Stomach (tissue), 9 donors: ENCODE data around the gene MBD3L3. TPM values are rescaled to one million over a fixed set of nuclear protein-coding genes. Genes with fewer than 3 reads are reported as not detected.
"Not testable (repeated sequence)": the region's sequence is repeated elsewhere in the genome, so short reads cannot be mapped to it uniquely, and the experiment has no call there.

Experiments
- DNase-seq, 2 donors: peaks; one replicate each; pipeline versions ENCODE4 v3.0.0 to v3.0.0-alpha.2; 2013 to 2019
- H3K27ac ChIP-seq, 5 donors: fragments of 200-600 bp in 4 of 5; sonication (generic) in 4 of 5; one replicate each; pipeline ENCODE4 v1.5.1; 2013 to 2019; ENCODE audit warnings: mild to moderate bottlenecking in 1 of 5, moderate library complexity in 1 of 5
- H3K27me3 ChIP-seq, 3 donors: fragments of 200-600 bp; sonication (generic); one replicate each; pipeline ENCODE4 v1.5.1; 2017 to 2019; ENCODE audit warnings: mixed run types in 1 of 3
- H3K36me3 ChIP-seq, 4 donors: fragments of 200-600 bp; sonication (generic); 1 replicate in 3 of 4; 2 replicates in 1 of 4; pipeline ENCODE4 v1.5.1; 2016 to 2019
- H3K4me1 ChIP-seq, 4 donors: fragments of 200-600 bp; sonication (generic); one replicate each; pipeline ENCODE4 v1.5.1; 2016 to 2019
- H3K4me3 ChIP-seq, 4 donors: fragments of 200-600 bp; sonication (generic) in 3 of 4; one replicate each; pipeline ENCODE4 v1.5.1; 2016 to 2019; ENCODE audit warnings: mild to moderate bottlenecking in 1 of 4
- H3K9me3 ChIP-seq, 4 donors: fragments of 200-600 bp; sonication (generic); one replicate each; pipeline ENCODE4 v1.5.1; 2016 to 2019
- EP300 ChIP-seq: sonication (generic); formaldehyde crosslinking; IDR thresholded peaks from one replicate; pipeline ENCODE4 v1.6.1; 2017; ENCODE audit warnings: antibody characterized with exemption
- POLR2A ChIP-seq, 4 donors: fragments of 450-650 bp; IDR thresholded peaks; one replicate each; pipeline ENCODE4 v1.6.1; 2016; ENCODE audit warnings: antibody characterized with exemption in 4 of 4, control low read depth in 2 of 4, mild to moderate bottlenecking in 1 of 4, moderate library complexity in 1 of 4
- POLR2AphosphoS5 ChIP-seq, 3 donors: sonication (generic); formaldehyde crosslinking; IDR thresholded peaks; one replicate each; pipeline ENCODE4 v1.6.1; 2016; ENCODE audit warnings: antibody characterized with exemption in 3 of 3
- WGBS, 5 donors: extraction: QIAGEN DNeasy Blood & Tissue Kit in 3 of 5; methylation state at CpG; one replicate each; pipeline versions ENCODE4 v1.1.5 to v1.1.7; 2013 to 2018; 5-methylcytosine and 5-hydroxymethylcytosine counted together
- intact Hi-C: fragments of 100-400 bp; cut with DNase I; formaldehyde crosslinking; loops from one replicate; pipeline ENCODE4 v1.15.1; 2023; ENCODE audit warnings: low total_unique reads
- polyA plus RNA-seq, 3 donors: library from polyadenylated mRNA; stranded (reverse); fragments of 200-250 nt; gene quantifications; one replicate each; pipeline ENCODE4 v1.2.3, GENCODE V29; 2013
- total RNA-seq, 5 donors: library from RNA; depleted of rRNA; stranded (reverse); fragments of >200 nt; gene quantifications; one replicate each; pipeline versions ENCODE4 v1.1.0 to v1.2.3, GENCODE V29; 2014 to 2016
- TF ChIP-seq, protein P1 (sequence below), 7 experiments: fragments of 450-650 bp in 4 of 7; fragments of 200-600 bp in 3 of 7; sonication (generic) in 3 of 7; IDR thresholded peaks; one replicate each; pipeline ENCODE4 v1.5.1; 2016 to 2019; ENCODE audit warnings: antibody characterized with exemption in 7 of 7, control low read depth in 2 of 7, mild to moderate bottlenecking in 1 of 7
- donor health status: healthy with polysubstance abuse.
- donor health status: Bipolar disorder and iron deficiency.
- donor health status: healthy.

MBD3L3 gene
- total and polyA plus RNA-seq, 8 donors: not detected

DNA sequence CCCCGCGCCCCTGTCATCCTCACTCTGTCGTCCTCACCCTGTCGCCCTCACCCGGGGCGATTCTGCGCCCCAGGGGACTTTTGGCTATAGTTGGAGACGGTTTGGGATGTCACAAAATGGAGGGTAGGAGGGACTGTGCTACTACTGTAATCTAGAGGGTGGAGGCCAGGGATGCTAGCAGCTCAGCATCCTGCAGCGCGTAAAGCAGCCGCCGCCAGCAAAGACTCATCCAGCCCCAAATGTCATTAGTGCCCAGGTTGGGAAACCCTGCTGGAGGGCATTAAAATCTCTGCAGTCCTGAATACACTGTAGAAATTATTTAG lies 11.4 kb upstream of the MBD3L3 start:
- TF ChIP-seq, protein P1, sequence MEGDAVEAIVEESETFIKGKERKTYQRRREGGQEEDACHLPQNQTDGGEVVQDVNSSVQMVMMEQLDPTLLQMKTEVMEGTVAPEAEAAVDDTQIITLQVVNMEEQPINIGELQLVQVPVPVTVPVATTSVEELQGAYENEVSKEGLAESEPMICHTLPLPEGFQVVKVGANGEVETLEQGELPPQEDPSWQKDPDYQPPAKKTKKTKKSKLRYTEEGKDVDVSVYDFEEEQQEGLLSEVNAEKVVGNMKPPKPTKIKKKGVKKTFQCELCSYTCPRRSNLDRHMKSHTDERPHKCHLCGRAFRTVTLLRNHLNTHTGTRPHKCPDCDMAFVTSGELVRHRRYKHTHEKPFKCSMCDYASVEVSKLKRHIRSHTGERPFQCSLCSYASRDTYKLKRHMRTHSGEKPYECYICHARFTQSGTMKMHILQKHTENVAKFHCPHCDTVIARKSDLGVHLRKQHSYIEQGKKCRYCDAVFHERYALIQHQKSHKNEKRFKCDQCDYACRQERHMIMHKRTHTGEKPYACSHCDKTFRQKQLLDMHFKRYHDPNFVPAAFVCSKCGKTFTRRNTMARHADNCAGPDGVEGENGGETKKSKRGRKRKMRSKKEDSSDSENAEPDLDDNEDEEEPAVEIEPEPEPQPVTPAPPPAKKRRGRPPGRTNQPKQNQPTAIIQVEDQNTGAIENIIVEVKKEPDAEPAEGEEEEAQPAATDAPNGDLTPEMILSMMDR (IDR thresholded peaks at IDR 0.05): no peak
- TF ChIP-seq POLR2A (IDR thresholded peaks at IDR 0.05) (no peak), POLR2AphosphoS5 (IDR thresholded peaks at IDR 0.05) (no peak), EP300 (no peak)
- peak overlapping the region; percentile 76 to 98 (median 88) for H3K4me3 ChIP-seq
- H3K27ac ChIP-seq: peak overlapping the region; percentile 81 to 96 (median 91)
- WGBS, 5 donors: 0 to 7% (median 1%) methylated on average over 6 to 12 of the region's 12 CpGs
- H3K9me3 ChIP-seq: peaks cover 0 to 11% (median 2%) of the 10 kb centered on the region in 4 donors
- peaks cover 35 to 44% (median 43%) of the 10 kb centered on the region in 4 donors for H3K36me3 ChIP-seq
- no peak for DNase-seq
- no peaks in the 10 kb centered on the region for H3K27me3 ChIP-seq
- H3K4me1 ChIP-seq: peaks cover 9 to 16% (median 14%) of the 10 kb centered on the region in 4 donors
- intact Hi-C loops: no loop called here

DNA sequence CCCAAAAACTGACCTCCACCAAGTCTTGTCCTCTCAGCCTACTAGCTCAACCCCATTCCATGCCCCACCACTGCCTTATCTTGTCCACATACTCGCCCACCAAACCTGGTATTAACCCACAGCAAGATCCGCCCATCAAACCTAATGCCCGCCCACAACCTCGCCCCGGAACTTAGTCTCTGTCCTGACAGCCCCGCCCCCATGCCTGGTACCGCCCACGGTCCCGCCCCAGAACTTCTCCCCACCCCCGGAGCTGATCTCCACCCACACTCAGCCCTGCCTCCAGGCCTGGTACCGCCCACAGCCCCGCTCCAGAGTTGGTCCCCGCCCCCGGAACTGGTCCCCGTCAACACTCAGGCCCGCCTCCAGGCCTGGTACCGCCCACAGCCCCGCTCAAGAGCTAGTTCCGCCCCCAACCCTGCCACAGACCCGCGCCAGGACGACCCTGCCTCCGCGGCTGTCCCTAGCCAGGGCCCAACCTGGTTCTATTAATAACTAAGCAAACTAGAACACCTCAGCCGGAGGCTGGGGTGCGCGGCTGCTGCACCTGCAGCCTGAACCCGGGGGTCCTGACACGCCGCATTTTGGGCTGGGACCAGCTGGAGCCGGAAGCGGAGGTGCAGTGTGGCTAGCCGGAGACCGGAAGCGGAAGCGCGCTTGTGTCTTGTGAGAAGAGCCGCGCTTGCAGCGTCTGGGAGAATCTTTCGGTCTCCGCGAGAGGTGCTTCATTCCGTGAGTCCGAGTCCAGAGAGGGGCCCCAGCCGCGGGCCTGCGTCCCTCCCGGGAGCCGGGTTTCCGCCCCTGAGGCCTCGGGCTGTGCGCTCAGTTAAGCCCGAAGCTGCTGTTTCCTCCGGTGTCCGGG lies 10.8 kb upstream of the MBD3L3 start, which contains the start of gene ZNF557:
ZNF557 (plus strand) TSS at position 662 of the 862 bp plus-strand sequence. CDS start 5,372 bp downstream, outside the sequence.
- H3K9me3 ChIP-seq: peaks cover 0 to 5% (median 0%) of the 10 kb centered on the region in 4 donors
- H3K4me1 ChIP-seq: peaks cover 9 to 16% (median 14%) of the 10 kb centered on the region in 4 donors
- peak within 1 kb of the TSS; percentile 81 to 96 (median 91) for H3K27ac ChIP-seq
- peaks cover 29 to 38% (median 37%) of the 10 kb centered on the region in 4 donors for H3K36me3 ChIP-seq
- H3K27me3 ChIP-seq: no peaks in the 10 kb centered on the region
- TF ChIP-seq POLR2A (IDR thresholded peaks at IDR 0.05): no peak
- TF ChIP-seq POLR2AphosphoS5 (IDR thresholded peaks at IDR 0.05): peak in 2 of 3 donors; percentile 64 to 78
- intact Hi-C loops: no loop called here
- WGBS, 5 donors: 0 to 2% (median 1%) methylated on average over 42 to 56 of the region's 56 CpGs
- DNase-seq: peak; percentile 99 to 100
- H3K4me3 ChIP-seq: peak within 1 kb of the TSS; percentile 76 to 98 (median 88)

DNA sequence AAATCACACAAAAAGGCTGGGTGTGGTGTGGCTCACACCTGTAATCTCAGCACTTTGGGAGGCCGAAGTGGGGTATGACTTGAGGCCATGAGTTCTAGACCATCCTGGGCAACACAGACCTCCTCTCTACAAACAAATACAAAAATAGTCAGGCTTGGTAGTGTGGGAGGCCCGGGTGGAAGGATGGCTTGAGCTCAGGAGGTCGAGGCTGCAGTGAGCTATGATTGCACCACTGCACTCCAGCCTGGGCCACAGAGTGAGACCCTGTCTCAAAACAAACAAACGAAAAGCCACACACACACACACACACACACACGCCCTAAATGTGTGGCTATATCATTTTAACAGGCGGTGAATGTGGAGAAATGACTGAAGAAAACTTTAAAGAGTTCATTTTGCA lies 10.1 kb upstream of the MBD3L3 start:
- H3K36me3 ChIP-seq: peaks cover 22 to 31% (median 30%) of the 10 kb centered on the region in 4 donors
- intact Hi-C loops: no loop called here
- H3K27me3 ChIP-seq: no peaks in the 10 kb centered on the region
- peak overlapping the region in 4 of 5 donors; percentile 18 to 93 (median 88) for H3K27ac ChIP-seq
- peaks cover 9 to 16% (median 14%) of the 10 kb centered on the region in 4 donors for H3K4me1 ChIP-seq
- H3K4me3 ChIP-seq: peak overlapping the region; percentile 76 to 98 (median 88)
- peaks cover 0 to 4% (median 0%) of the 10 kb centered on the region in 4 donors for H3K9me3 ChIP-seq
- WGBS, 5 donors: 72 to 81% (median 80%) methylated on average over 6 of the region's 6 CpGs
- no peak for TF ChIP-seq POLR2AphosphoS5 (IDR thresholded peaks at IDR 0.05)
- no peak for TF ChIP-seq EP300
- no peak for TF ChIP-seq POLR2A (IDR thresholded peaks at IDR 0.05)
- TF ChIP-seq, protein P1 (IDR thresholded peaks at IDR 0.05): no peak
- no peak for DNase-seq

DNA sequence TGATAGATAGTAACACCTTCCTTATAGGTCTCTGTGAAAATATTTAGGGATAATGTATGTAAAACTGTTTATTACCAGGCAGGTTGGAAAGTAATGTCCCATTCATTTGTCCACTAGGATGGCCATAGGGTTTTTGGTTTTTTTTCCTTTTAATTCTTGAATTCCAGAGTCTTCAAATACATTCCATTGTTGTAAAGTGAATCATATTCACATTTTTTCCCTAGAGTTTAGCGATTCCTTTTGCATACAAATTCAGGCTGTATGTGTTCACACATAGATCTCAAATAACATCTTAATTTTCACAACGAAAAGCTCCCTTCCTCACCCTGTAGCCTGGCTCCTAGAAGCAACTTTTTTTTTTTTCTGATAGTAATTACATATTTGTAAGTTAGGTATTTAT lies 9.2 kb upstream of the MBD3L3 start:
- no peak overlapping the region for H3K27ac ChIP-seq
- no peak overlapping the region for H3K4me3 ChIP-seq
- H3K36me3 ChIP-seq: peaks cover 15 to 22% (median 21%) of the 10 kb centered on the region in 4 donors
- no peaks in the 10 kb centered on the region for H3K9me3 ChIP-seq
- TF ChIP-seq POLR2AphosphoS5 (IDR thresholded peaks at IDR 0.05): no peak
- TF ChIP-seq, protein P1 (IDR thresholded peaks at IDR 0.05): no peak
- TF ChIP-seq POLR2A (IDR thresholded peaks at IDR 0.05): no peak
- no peak for TF ChIP-seq EP300
- no peaks in the 10 kb centered on the region for H3K27me3 ChIP-seq
- H3K4me1 ChIP-seq: peaks cover 9 to 16% (median 14%) of the 10 kb centered on the region in 4 donors
- no peak for DNase-seq
- intact Hi-C loops: no loop called here
- 79 to 91% (median 84%) methylated on average over 2 of the region's 2 CpGs for WGBS, 5 donors

DNA sequence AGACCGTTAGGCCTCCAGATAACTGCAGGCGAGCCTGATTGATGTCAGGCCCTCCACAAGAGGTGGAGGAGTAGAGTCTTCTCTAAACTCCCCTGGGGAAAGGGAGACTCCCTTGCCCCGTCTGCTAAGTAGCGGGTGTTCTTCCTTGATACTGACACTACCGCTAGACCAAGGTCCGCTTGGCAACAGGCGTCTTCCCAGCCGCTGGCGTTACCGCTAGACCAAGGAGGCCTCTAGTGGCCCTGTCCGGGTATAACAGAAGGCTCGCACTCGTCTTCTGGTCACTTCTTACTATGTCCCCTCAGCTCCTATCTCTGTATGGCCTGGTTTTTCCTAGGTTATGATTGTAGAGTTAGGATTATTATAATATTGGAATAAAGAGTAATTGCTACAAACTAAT lies 8.6 kb upstream of the MBD3L3 start:
- intact Hi-C loops, H3K4me3 ChIP-seq, H3K9me3 ChIP-seq, H3K27me3 ChIP-seq, H3K27ac ChIP-seq: not testable (repeated sequence)
- peaks cover 9 to 16% (median 16%) of the 10 kb centered on the region in 4 donors for H3K36me3 ChIP-seq
- WGBS, 5 donors: 46 to 65% (median 50%) methylated on average over 12 to 13 of the region's 13 CpGs
- peak; percentile 20 to 31 for DNase-seq
- peaks cover 9 to 16% (median 14%) of the 10 kb centered on the region in 4 donors for H3K4me1 ChIP-seq
